ENCODE measurements around the gene DUS1L.
A peak's percentile ranks its signal among the peaks of the same experiment; 100 is the strongest.

DUS1L gene

DNA sequence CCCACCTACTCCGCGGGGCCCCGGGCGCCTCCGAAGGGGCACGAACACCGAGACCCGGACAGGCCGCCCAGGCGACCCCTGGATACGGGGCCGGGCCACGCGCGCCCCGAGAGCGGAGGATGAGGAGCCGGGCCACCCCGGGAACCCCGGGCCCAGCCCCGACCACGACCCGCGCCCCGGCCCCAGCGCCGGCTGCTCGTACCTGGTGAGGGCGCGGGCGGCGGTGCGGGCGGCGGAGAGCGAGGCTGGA is 32.2 kb upstream of the DUS1L start:
- no peak for ATAC-seq
- TF ChIP-seq GLIS3 (CRISPR knock-in tag; IDR thresholded peaks at IDR 0.05) (no peak), CSDC2 (CRISPR knock-in tag; IDR thresholded peaks at IDR 0.05) (no peak), ZNF70 (CRISPR knock-in tag; IDR thresholded peaks at IDR 0.05) (no peak), RARB (CRISPR knock-in tag; IDR thresholded peaks at IDR 0.05) (no peak), ZC3H10 (CRISPR knock-in tag; IDR thresholded peaks at IDR 0.05) (no peak), SNAI2 (CRISPR knock-in tag; IDR thresholded peaks at IDR 0.05) (no peak), ZNF565 (CRISPR knock-in tag; conservative IDR thresholded peaks at IDR 0.05; ENCODE audit: low read depth) (no peak), TCF4 (CRISPR knock-in tag; IDR thresholded peaks at IDR 0.05; ENCODE audit: borderline replicate concordance) (no peak), ZFP3 (CRISPR knock-in tag; IDR thresholded peaks at IDR 0.05) (no peak), ISL1 (CRISPR knock-in tag; IDR thresholded peaks at IDR 0.05) (no peak), BACH2 (CRISPR knock-in tag; IDR thresholded peaks at IDR 0.05; ENCODE audit: borderline replicate concordance) (no peak)
- TF ChIP-seq, protein P1, sequence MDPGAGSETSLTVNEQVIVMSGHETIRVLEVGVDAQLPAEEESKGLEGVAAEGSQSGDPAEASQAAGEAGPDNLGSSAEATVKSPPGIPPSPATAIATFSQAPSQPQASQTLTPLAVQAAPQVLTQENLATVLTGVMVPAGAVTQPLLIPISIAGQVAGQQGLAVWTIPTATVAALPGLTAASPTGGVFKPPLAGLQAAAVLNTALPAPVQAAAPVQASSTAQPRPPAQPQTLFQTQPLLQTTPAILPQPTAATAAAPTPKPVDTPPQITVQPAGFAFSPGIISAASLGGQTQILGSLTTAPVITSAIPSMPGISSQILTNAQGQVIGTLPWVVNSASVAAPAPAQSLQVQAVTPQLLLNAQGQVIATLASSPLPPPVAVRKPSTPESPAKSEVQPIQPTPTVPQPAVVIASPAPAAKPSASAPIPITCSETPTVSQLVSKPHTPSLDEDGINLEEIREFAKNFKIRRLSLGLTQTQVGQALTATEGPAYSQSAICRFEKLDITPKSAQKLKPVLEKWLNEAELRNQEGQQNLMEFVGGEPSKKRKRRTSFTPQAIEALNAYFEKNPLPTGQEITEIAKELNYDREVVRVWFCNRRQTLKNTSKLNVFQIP (CRISPR knock-in tag; IDR thresholded peaks at IDR 0.05; ENCODE audit: borderline replicate concordance, low read depth), result no peak
- TF ChIP-seq, protein P2, sequence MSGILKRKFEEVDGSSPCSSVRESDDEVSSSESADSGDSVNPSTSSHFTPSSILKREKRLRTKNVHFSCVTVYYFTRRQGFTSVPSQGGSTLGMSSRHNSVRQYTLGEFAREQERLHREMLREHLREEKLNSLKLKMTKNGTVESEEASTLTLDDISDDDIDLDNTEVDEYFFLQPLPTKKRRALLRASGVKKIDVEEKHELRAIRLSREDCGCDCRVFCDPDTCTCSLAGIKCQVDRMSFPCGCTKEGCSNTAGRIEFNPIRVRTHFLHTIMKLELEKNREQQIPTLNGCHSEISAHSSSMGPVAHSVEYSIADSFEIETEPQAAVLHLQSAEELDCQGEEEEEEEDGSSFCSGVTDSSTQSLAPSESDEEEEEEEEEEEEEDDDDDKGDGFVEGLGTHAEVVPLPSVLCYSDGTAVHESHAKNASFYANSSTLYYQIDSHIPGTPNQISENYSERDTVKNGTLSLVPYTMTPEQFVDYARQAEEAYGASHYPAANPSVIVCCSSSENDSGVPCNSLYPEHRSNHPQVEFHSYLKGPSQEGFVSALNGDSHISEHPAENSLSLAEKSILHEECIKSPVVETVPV (CRISPR knock-in tag; IDR thresholded peaks at IDR 0.05), result no peak
- TF ChIP-seq, protein P3, sequence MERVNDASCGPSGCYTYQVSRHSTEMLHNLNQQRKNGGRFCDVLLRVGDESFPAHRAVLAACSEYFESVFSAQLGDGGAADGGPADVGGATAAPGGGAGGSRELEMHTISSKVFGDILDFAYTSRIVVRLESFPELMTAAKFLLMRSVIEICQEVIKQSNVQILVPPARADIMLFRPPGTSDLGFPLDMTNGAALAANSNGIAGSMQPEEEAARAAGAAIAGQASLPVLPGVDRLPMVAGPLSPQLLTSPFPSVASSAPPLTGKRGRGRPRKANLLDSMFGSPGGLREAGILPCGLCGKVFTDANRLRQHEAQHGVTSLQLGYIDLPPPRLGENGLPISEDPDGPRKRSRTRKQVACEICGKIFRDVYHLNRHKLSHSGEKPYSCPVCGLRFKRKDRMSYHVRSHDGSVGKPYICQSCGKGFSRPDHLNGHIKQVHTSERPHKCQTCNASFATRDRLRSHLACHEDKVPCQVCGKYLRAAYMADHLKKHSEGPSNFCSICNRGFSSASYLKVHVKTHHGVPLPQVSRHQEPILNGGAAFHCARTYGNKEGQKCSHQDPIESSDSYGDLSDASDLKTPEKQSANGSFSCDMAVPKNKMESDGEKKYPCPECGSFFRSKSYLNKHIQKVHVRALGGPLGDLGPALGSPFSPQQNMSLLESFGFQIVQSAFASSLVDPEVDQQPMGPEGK (CRISPR knock-in tag; IDR thresholded peaks at IDR 0.05; ENCODE audit: borderline replicate concordance), result no peak
- TF ChIP-seq, protein P4, sequence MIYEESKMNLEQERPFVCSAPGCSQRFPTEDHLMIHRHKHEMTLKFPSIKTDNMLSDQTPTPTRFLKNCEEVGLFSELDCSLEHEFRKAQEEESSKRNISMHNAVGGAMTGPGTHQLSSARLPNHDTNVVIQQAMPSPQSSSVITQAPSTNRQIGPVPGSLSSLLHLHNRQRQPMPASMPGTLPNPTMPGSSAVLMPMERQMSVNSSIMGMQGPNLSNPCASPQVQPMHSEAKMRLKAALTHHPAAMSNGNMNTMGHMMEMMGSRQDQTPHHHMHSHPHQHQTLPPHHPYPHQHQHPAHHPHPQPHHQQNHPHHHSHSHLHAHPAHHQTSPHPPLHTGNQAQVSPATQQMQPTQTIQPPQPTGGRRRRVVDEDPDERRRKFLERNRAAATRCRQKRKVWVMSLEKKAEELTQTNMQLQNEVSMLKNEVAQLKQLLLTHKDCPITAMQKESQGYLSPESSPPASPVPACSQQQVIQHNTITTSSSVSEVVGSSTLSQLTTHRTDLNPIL (CRISPR knock-in tag; IDR thresholded peaks at IDR 0.05; ENCODE audit: low read depth), result no peak

DNA sequence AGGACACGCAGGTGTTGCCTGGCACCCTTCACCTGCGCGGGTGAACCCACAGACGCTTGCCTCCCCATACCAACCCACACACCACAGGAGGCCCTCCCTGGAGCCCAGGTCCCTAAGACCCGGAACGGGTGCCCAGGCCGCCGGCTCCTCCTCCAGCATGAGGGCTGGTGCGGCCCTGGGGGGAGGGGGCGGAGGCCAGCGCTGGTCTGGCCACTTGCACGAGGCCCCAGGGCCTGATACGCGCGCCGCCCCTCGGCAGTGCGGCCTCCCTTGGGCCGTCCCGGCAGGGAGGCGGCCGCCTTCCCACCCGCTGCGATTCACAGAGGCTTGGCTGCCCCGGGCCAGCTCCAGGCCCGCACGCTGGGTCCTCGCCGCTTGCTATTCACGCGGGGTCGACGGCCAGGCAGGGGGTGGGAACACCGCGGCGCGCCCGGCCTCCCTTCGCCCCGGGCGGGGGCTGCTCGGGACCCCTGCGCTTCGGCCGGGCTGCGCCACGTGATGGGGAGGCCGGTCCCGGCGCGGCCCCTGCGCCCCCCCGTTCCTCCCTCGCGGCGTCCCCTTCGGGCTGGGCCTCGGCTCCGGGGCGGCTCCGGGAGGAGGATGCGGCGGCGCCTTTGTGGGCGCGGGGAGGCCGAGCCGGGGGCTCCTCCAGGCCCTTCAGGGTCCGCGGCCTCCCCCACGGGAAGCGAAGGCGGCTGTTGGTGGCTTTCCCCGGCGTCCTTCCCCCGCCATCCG is 31.7 kb upstream of the DUS1L start:
- ATAC-seq, result peak; percentile 48
- TF ChIP-seq, protein P3 (CRISPR knock-in tag; IDR thresholded peaks at IDR 0.05; ENCODE audit: borderline replicate concordance), result no peak
- no peak for TF ChIP-seq ZNF565 (CRISPR knock-in tag; conservative IDR thresholded peaks at IDR 0.05; ENCODE audit: low read depth)
- no peak for TF ChIP-seq ZNF8 (CRISPR knock-in tag; IDR thresholded peaks at IDR 0.05)
- no peak for TF ChIP-seq CSDC2 (CRISPR knock-in tag; IDR thresholded peaks at IDR 0.05)
- TF ChIP-seq, protein P4 (CRISPR knock-in tag; IDR thresholded peaks at IDR 0.05; ENCODE audit: low read depth), result no peak
- no peak for TF ChIP-seq TCF4 (CRISPR knock-in tag; IDR thresholded peaks at IDR 0.05; ENCODE audit: borderline replicate concordance)
- TF ChIP-seq RARB (CRISPR knock-in tag; IDR thresholded peaks at IDR 0.05), result no peak
- TF ChIP-seq ARNTL (CRISPR knock-in tag; IDR thresholded peaks at IDR 0.05; ENCODE audit: borderline replicate concordance, low read depth), result no peak
- TF ChIP-seq, protein P5, sequence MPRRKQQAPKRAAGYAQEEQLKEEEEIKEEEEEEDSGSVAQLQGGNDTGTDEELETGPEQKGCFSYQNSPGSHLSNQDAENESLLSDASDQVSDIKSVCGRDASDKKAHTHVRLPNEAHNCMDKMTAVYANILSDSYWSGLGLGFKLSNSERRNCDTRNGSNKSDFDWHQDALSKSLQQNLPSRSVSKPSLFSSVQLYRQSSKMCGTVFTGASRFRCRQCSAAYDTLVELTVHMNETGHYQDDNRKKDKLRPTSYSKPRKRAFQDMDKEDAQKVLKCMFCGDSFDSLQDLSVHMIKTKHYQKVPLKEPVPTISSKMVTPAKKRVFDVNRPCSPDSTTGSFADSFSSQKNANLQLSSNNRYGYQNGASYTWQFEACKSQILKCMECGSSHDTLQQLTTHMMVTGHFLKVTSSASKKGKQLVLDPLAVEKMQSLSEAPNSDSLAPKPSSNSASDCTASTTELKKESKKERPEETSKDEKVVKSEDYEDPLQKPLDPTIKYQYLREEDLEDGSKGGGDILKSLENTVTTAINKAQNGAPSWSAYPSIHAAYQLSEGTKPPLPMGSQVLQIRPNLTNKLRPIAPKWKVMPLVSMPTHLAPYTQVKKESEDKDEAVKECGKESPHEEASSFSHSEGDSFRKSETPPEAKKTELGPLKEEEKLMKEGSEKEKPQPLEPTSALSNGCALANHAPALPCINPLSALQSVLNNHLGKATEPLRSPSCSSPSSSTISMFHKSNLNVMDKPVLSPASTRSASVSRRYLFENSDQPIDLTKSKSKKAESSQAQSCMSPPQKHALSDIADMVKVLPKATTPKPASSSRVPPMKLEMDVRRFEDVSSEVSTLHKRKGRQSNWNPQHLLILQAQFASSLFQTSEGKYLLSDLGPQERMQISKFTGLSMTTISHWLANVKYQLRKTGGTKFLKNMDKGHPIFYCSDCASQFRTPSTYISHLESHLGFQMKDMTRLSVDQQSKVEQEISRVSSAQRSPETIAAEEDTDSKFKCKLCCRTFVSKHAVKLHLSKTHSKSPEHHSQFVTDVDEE (CRISPR knock-in tag; IDR thresholded peaks at IDR 0.05), result no peak
- no peak for TF ChIP-seq ZFP3 (CRISPR knock-in tag; IDR thresholded peaks at IDR 0.05)
- TF ChIP-seq ZFP30 (CRISPR knock-in tag; IDR thresholded peaks at IDR 0.05), result no peak
- no peak for TF ChIP-seq ISL1 (CRISPR knock-in tag; IDR thresholded peaks at IDR 0.05)
- no peak for TF ChIP-seq ESRRG (CRISPR knock-in tag; IDR thresholded peaks at IDR 0.05)
- no peak for TF ChIP-seq SNAI2 (CRISPR knock-in tag; IDR thresholded peaks at IDR 0.05)
- no peak for TF ChIP-seq TOX (CRISPR knock-in tag; IDR thresholded peaks at IDR 0.05; ENCODE audit: borderline replicate concordance)
- TF ChIP-seq OSR1 (CRISPR knock-in tag; IDR thresholded peaks at IDR 0.05), result no peak
- TF ChIP-seq ZC3H10 (CRISPR knock-in tag; IDR thresholded peaks at IDR 0.05), result no peak
- no peak for TF ChIP-seq ZNF70 (CRISPR knock-in tag; IDR thresholded peaks at IDR 0.05)
- TF ChIP-seq, protein P2 (CRISPR knock-in tag; IDR thresholded peaks at IDR 0.05), result no peak
